Measurements from ENCODE around the gene SNX27. TPM values are rescaled to one million over a fixed set of nuclear protein-coding genes. Genes with fewer than 3 reads are reported as not detected.

SNX27 gene
- total and polyA plus RNA-seq, 10 of the 15 experiments (the other 5 are each of a cell fraction or from before 2014, with no cell fraction given) = 3.8 to 21.8 (median 12.5) TPM

DNA sequence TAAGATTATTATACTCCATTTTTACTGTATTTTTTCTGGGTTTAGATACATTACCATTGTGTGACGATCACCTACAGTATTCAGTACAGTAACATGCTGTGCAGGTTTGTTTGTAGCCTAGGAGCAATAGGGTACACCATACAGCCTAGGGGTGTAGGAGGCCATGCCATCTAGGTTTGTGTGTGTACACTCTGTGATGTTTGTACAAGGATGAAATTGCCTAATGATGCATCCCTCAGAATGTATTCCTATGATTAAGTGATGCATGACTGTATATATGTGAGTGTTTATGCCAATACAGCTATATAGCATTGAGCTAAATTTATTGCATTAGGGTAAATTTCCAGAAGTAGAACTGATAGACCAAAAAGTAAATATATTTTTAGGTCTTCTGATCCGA, 48.5 kb upstream of the SNX27 start (continued):
- TF ChIP-seq, protein P1, sequence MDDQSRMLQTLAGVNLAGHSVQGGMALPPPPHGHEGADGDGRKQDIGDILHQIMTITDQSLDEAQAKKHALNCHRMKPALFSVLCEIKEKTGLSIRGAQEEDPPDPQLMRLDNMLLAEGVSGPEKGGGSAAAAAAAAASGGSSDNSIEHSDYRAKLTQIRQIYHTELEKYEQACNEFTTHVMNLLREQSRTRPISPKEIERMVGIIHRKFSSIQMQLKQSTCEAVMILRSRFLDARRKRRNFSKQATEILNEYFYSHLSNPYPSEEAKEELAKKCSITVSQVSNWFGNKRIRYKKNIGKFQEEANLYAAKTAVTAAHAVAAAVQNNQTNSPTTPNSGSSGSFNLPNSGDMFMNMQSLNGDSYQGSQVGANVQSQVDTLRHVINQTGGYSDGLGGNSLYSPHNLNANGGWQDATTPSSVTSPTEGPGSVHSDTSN (IDR thresholded peaks at IDR 0.05; ENCODE audit: insufficient replicate concordance, low read depth, low read length) = no peak
- no peak for TF ChIP-seq CHD1 (IDR thresholded peaks at IDR 0.05; ENCODE audit: low read depth, low read length)
- TF ChIP-seq, protein P2, sequence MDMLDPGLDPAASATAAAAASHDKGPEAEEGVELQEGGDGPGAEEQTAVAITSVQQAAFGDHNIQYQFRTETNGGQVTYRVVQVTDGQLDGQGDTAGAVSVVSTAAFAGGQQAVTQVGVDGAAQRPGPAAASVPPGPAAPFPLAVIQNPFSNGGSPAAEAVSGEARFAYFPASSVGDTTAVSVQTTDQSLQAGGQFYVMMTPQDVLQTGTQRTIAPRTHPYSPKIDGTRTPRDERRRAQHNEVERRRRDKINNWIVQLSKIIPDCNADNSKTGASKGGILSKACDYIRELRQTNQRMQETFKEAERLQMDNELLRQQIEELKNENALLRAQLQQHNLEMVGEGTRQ (IDR thresholded peaks at IDR 0.05; ENCODE audit: borderline replicate concordance, low read depth, low read length) = no peak

DNA sequence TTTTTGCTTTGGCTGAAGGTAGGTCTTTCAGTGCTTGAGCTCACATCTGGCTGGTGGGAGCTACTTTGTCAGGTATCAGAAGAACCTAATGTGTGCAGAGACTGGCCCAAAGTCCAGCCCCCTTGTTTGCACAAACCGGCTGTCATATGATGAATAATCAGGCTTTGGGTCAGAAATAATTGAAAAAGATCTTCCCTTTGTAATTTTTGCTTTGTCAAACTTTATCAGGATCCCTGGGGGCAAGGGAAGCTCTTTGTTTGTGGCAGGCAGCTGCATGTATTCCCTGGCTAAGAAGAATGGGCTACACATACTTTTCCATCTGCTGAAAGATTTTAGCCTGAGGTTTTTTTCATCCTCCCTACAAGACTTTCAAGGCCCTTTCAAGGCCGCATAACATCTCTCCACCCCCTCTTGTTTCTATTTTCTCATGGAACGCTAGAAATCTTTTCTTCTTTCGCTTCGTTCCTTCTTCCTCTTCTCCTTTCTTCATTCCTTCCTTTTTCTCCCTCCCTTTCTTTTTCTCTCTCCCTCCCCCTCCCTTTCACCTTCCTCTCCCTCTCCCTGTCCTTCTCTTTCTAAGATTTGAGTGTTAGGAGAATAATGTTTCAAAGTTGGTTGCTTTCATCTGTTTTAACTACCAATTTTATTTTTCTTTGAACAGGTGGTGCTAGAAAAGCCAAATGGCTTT, 46.2 kb upstream of the SNX27 start:
- in situ Hi-C loops (cut with MboI) (no loop called here), intact Hi-C loops (cut with micrococcal nuclease; ENCODE audit: unreplicated experiment) (no loop called here)
- H3K9ac ChIP-seq (ENCODE audit: control insufficient read depth, insufficient read depth, low read length) = no peak overlapping the region
- no peak for FAIRE-seq
- no TSS peak for BruUV-seq (replicated peaks)
- H2AFZ ChIP-seq (ENCODE audit: control insufficient read depth, low read depth, low read length) = no peak overlapping the region
- no peak for DNase-seq (ENCODE audit: low read depth, low spot score)
- H3K9me3 ChIP-seq (replicated peaks; ENCODE audit: control insufficient read depth, insufficient read depth, low read length) = no peaks in the 10 kb centered on the region
- no peak overlapping the region for H3K27ac ChIP-seq (ENCODE audit: control insufficient read depth, insufficient read depth)
- H3K4me2 ChIP-seq (ENCODE audit: control insufficient read depth, insufficient read depth) = no peak overlapping the region
- no peaks in the 10 kb centered on the region for H3K27me3 ChIP-seq (replicated peaks in 1 of 2; ENCODE audit: control insufficient read depth in 2 of 2, insufficient read depth in 2 of 2, low read length in 1 of 2)
- ChIA-PET POLR2A (no interaction called here), SMC1A (ENCODE audit: uncharacterized antibody, unreplicated experiment) (interaction anchor here (0.7 kb wide), 1 partner anchor 22 kb away, joined by 3 read pairs; no protein-coding TSS in a partner anchor), CTCF (interaction anchor here (1.2 to 1.3 kb wide), 2 partner anchors 28 to 169 kb away, joined by 3 to 5 read pairs; no protein-coding TSS in a partner anchor), RAD21 (ENCODE audit: unreplicated experiment) (interaction anchor here (0.6 kb wide), 1 partner anchor 150 kb away, joined by 4 read pairs; no protein-coding TSS in a partner anchor)
- WGBS (ENCODE audit: insufficient coverage, insufficient replicate concordance, low lambda C conversion rate, missing lambda C conversion rate) = 45% methylated on average over 5 of the region's 5 CpGs
- H4K20me1 ChIP-seq (ENCODE audit: control insufficient read depth, insufficient read depth) = no peaks in the 10 kb centered on the region
- no peak for ATAC-seq
- H3K4me3 ChIP-seq = no peak overlapping the region
- no peaks in the 10 kb centered on the region for H3K4me1 ChIP-seq (ENCODE audit: control insufficient read depth, insufficient read depth, low read length)
- no peaks in the 10 kb centered on the region for H3K36me3 ChIP-seq (ENCODE audit: control insufficient read depth in 2 of 2, insufficient read depth in 2 of 2, low read length in 1 of 2)
- no peaks in the 10 kb centered on the region for H3K79me2 ChIP-seq (ENCODE audit: control insufficient read depth, insufficient read depth, low read length)
- TF ChIP-seq NFYB (IDR thresholded peaks at IDR 0.05; ENCODE audit: insufficient read depth, low read depth, low read length) (no peak), RCOR1 (conservative IDR thresholded peaks at IDR 0.05; ENCODE audit: low read depth, low read length) (no peak), TAF1 (IDR thresholded peaks at IDR 0.05; ENCODE audit: borderline replicate concordance, low read depth, low read length) (no peak), HDGF (IDR thresholded peaks at IDR 0.05) (no peak), TCF7 (IDR thresholded peaks at IDR 0.05; ENCODE audit: borderline replicate concordance) (no peak), HDAC2 (IDR thresholded peaks at IDR 0.05) (no peak), ZSCAN29 (IDR thresholded peaks at IDR 0.05) (no peak), STAT1 (conservative IDR thresholded peaks at IDR 0.05) (no peak)
- TF ChIP-seq, protein P3, sequence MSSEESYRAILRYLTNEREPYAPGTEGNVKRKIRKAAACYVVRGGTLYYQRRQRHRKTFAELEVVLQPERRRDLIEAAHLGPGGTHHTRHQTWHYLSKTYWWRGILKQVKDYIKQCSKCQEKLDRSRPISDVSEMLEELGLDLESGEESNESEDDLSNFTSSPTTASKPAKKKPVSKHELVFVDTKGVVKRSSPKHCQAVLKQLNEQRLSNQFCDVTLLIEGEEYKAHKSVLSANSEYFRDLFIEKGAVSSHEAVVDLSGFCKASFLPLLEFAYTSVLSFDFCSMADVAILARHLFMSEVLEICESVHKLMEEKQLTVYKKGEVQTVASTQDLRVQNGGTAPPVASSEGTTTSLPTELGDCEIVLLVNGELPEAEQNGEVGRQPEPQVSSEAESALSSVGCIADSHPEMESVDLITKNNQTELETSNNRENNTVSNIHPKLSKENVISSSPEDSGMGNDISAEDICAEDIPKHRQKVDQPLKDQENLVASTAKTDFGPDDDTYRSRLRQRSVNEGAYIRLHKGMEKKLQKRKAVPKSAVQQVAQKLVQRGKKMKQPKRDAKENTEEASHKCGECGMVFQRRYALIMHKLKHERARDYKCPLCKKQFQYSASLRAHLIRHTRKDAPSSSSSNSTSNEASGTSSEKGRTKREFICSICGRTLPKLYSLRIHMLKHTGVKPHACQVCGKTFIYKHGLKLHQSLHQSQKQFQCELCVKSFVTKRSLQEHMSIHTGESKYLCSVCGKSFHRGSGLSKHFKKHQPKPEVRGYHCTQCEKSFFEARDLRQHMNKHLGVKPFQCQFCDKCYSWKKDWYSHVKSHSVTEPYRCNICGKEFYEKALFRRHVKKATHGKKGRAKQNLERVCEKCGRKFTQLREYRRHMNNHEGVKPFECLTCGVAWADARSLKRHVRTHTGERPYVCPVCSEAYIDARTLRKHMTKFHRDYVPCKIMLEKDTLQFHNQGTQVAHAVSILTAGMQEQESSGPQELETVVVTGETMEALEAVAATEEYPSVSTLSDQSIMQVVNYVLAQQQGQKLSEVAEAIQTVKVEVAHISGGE (CRISPR knock-in tag; IDR thresholded peaks at IDR 0.05) = no peak
- TF ChIP-seq, protein P4, sequence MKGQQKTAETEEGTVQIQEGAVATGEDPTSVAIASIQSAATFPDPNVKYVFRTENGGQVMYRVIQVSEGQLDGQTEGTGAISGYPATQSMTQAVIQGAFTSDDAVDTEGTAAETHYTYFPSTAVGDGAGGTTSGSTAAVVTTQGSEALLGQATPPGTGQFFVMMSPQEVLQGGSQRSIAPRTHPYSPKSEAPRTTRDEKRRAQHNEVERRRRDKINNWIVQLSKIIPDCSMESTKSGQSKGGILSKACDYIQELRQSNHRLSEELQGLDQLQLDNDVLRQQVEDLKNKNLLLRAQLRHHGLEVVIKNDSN (IDR thresholded peaks at IDR 0.05; ENCODE audit: borderline replicate concordance, extremely low read length, insufficient read depth, low read depth, low read length) = no peak
- TF ChIP-seq, protein P5, sequence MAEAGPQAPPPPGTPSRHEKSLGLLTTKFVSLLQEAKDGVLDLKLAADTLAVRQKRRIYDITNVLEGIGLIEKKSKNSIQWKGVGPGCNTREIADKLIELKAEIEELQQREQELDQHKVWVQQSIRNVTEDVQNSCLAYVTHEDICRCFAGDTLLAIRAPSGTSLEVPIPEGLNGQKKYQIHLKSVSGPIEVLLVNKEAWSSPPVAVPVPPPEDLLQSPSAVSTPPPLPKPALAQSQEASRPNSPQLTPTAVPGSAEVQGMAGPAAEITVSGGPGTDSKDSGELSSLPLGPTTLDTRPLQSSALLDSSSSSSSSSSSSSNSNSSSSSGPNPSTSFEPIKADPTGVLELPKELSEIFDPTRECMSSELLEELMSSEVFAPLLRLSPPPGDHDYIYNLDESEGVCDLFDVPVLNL (IDR thresholded peaks at IDR 0.05; ENCODE audit: low read depth, low read length) = no peak
